HG03575 (cell line): ENCODE data around the gene PRDM12.

Experiments
- ATAC-seq: cut with Tn5 transposase; IDR thresholded peaks from one replicate; pipeline ENCODE4 v1.9.1; 2021; ENCODE audit not compliant: unreplicated experiment, insufficient number of reproducible peaks, low FRiP score; ENCODE audit errors: extremely low read depth

Gene PRDM12

GRCh38 chr9:130662099-130662969 lies 2.1 kb upstream of the PRDM12 start:
- ATAC-seq = no peak

DNA sequence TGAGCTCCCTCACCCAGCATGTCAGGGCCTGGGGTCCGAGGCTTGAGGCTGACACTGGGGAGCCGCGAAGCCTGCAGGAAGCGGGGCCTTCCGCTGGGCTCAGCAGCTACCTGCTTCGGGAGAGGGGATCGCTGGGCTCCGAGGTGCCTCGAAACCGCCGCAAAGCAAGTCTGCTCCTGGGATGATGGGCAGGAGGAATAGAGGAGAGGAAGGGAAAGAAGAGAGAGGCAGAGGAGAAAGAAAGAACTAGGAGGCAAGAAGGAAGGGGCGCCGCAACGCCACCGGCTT lies 1.5 kb upstream of the PRDM12 start:
- no peak for ATAC-seq

DNA sequence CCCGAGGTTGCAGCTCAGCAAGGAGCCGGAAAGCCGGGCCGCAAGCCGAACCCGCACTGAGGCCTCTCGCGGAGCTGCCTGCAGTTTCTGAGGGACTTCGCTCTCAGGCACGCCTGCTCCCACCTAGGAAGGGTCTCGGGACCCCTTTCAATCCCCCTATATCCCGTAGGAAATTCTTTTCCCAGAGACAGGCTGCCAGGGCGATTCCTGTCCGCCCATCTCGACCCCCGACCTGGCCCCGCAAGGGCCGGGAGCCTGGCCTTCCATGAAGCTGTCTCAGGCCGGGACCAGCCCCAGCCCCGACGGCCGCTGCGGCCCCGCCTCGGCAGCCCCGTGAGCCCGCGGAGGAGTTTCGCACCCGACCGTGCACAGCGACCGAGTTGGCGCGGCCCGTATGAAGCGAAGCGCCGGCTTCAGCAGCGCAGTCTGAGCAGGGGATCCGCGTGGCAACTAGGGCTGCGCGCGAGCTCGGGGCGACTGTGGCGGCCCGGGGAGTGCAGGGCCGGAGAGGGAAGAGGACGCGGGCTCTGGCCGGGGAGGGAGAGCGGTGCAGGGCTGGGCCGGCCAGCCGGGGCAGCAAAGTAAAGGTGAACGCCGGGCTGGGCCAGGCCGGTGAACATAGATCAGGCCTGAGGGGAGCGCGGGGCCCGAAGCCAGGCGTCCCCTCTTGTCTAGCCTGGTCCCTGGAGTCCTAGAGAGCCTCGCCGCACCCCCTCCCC lies 977 bp upstream of the PRDM12 start:
- no peak for ATAC-seq

DNA sequence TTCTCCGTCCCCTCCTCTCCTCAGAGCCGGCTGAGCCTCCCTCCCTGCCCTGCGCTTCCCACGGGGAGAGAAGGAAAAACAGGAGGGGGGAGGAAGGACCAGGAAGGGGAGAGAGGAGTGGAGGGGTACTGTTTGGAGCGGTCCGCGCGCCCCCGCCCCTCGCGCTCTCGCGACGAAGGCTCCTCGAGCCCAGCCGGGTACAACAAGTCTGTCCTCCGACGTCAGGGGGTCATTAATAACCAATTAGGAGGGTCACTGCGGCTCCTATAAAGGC lies 480 bp upstream of the PRDM12 start:
- ATAC-seq = no peak

GRCh38 chr9:130665029-130665430 lies 636 bp downstream of the PRDM12 start:
- no peak for ATAC-seq

GRCh38 chr9:130665431-130666392 lies 1.3 kb downstream of the PRDM12 start:
- ATAC-seq = no peak

DNA sequence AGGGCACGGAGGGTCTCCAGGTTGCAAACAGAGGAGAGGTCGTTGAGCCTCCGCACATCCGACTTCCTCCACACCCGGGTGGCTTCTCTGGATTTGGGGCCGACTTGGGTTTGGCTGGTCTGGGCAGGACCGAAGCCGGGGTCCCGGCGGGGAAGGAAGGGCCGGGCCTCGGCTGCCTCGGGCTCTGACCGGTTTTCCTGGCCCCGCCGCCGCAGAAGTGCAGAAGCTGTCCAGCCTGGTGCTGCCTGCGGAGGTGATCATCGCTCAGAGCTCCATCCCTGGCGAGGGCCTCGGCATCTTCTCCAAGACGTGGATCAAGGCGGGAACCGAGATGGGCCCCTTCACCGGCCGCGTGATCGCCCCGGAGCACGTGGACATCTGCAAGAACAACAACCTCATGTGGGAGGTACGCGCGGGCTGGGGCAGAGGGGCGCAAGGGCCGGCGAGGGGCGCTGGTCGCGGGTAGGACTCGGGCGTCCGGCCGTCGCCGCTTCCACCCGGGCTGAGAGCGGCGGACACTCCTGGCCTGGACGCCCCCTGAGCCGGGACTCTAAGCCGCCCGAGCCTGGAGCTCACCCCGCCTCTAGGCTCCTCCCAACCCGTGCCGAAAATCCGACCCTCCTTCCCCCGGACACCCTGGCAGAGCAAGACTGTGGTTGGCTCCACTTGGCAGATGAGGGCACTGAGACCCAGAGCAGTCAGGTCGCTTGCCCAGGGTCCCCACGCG lies 2.2 kb downstream of the PRDM12 start:
- ATAC-seq = no peak

DNA sequence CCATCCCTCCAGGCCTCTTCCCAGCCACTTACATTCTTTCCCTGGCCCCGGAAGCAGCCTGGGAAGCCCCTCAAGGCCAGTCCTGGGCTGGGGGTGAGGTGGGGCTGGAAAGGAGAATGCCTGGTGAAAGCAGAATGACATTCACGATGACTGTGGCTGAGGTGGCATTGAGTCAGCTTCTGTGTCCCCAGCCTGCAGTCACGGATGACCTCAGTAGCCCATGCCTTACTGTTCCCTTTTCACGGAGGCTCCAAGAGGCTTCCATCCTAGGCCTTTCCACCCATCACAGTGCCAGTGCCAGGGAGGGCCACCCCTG lies 2.7 kb downstream of the PRDM12 start:
- no peak for ATAC-seq

DNA sequence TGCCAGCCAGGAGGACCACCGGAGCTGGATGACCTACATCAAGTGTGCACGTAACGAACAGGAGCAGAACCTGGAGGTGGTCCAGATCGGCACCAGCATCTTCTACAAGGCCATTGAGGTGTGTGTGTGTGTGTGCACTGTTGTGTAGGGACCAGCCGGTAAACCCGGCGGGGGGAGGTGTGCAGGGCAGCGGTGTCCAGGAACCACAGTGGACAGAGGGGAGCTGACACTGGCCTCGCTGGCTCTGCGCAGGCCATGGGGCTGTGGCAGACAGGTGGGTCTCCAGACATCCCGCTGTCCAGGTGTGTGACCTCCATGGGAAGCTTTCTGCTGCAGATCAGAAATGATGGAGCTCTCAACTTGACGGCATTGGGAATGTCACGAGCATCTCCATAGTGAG lies 3.8 kb downstream of the PRDM12 start:
- ATAC-seq = no peak

DNA sequence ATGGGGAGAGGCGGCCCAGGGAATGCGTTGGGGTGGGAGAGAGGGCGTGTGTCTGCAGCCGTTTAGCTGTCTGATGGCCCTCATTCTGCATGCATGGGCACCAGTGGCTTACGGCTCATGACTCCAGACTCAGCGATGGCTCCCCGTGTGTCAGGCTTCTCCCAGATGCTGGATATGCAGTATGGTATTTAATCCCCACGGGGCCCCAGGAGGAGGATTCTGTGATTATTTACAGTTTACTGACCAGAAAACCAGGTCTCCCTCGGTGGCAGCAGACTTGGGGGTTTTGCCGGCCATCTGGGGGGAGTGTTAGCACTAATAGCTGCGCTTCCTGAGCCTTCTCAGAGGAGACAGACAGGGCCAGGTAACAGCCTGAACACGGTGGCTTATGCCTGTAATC lies 4.3 kb downstream of the PRDM12 start:
- ATAC-seq = no peak

DNA sequence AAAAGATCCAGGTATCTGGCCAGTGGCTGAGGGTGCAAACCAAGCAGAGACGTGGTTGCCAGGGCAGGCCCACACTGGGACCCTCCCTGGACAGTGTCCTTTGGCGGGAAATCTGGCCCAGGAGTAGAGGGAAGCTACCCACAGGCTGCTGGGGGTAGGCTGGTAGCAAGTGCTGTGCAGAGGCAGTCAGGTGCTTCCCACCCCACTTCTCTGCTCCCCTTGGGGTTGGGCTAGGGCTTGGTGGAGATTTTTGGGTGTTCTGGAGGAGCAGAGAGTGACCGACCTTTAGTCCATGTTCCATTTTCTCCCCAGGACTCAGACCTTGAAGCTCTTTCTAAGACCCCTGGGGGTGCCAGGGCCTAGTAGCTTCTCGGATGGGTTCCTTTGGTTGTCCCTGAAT lies 5.6 kb downstream of the PRDM12 start:
- no peak for ATAC-seq

DNA sequence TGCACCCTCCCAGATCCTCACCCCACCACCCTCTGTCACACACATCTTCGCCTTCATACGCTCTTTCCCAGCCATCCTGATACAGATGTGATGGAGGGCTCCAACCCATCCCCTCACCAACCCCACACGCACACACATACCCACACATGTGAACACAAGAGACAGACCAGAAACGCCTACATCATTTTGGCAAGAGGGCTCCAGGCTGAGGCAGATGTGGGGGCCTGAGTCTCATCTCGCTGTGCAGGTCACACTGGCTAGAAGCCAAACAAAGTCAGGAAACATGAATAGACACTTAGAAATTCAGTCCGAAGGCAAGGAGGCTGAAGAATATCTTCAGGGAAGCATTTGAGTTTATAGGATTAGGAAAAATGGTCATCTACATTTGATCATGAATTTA lies 6.2 kb downstream of the PRDM12 start:
- no peak for ATAC-seq

DNA sequence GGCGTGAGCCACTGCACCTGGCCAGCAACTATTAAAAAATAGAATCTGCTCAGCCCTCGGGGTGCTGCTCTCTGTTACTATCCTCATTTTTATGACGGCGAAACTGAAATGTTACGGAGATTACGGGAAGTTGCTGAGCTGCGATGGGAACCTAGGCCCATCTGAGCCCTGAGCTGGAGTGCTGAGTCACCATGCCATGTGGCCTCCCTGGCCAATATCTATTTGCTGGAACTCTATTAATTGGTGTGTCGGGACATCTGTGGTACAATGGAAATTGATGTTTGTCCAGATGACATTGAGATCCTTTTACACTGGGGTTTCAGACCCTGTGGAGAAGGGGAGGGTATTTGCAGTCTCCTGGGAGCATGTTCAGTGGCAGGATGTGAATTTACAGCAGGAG lies 8.1 kb downstream of the PRDM12 start:
- ATAC-seq = no peak

GRCh38 chr9:130672933-130673615 lies 8.7 kb downstream of the PRDM12 start:
- ATAC-seq = no peak

DNA sequence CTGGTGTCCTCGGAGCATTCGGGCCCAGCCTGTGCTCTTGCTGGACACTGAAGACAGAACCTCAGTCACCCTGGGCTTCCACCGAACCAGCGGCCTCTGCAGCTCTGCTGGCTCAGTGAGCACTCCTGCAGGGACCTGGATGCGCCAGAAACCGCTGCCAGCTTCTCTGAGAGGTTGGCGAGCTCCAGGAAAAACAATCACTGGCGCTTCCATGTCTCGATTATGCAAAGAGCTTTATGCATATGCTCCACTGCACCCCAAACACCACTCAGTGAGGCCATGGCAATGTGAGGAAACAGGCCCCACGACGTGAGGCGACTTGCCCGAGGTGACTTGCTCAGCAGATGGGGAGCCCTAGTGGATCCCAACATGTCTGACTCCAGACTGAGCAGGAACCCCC lies 11.0 kb downstream of the PRDM12 start:
- no peak for ATAC-seq

DNA sequence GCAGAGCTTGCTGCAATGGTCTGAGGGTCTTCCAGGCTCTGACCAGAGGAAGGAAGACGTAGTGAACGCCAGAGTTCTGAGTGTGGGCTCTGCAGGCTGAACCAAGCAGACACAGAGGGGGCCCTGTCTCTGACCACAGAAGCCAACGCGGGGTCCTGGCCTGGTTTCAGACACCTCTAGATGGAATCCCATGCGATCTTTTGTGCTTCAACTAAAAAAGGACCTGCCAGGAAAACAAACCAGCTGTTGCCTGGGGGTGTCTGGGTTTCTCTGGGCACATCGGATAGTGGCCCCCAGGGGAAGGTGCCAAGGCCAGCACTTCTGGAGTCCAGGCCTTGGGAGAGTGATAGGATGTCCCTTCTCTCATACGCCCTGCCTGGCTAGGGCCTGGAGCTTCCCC lies 12.9 kb downstream of the PRDM12 start:
- ATAC-seq = no peak

DNA sequence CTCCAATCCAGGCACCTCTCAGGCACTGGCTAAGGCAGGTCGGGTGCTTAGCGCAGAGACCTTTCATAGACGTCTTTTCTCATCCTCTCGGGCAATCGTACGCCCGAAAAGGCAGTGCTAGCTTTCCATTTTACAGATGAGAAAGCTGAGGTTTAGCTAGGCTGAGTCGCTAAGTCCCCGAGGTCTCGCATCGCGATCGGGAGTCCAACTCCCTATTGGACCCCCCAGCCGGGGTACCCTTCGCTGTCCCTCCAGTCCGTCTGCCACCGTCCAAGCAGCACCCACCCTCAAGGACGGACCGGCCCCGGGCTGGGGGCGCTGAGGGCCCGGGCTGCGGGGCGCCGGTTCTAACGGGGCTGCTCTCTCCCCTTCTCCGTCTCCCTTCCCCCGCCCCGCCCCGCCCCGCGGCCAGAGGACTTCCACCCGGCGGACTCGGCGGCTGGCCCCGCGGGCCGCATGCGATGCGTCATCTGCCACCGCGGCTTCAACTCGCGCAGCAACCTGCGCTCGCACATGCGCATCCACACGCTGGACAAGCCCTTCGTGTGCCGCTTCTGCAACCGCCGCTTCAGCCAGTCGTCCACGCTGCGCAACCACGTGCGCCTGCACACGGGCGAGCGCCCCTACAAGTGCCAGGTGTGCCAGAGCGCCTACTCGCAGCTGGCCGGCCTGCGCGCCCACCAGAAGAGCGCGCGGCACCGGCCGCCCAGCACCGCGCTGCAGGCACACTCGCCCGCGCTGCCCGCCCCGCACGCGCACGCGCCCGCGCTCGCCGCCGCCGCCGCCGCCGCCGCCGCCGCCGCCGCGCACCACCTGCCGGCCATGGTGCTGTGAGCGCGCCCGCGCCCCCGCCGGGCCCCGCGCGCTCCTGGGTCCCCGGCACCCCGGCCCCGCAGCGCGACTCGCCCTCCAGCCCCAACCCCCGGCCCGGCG lies 16.7 kb downstream of the PRDM12 start:
- no peak for ATAC-seq
